ENCODE results near the gene CRACR2B. TPM values are rescaled to one million over a fixed set of nuclear protein-coding genes. Genes with fewer than 3 reads are reported as not detected.

Gene CRACR2B
- total and polyA plus RNA-seq, 3 experiments from 2014 or later = 2.4 to 3.6 TPM; not detected in 1

DNA sequence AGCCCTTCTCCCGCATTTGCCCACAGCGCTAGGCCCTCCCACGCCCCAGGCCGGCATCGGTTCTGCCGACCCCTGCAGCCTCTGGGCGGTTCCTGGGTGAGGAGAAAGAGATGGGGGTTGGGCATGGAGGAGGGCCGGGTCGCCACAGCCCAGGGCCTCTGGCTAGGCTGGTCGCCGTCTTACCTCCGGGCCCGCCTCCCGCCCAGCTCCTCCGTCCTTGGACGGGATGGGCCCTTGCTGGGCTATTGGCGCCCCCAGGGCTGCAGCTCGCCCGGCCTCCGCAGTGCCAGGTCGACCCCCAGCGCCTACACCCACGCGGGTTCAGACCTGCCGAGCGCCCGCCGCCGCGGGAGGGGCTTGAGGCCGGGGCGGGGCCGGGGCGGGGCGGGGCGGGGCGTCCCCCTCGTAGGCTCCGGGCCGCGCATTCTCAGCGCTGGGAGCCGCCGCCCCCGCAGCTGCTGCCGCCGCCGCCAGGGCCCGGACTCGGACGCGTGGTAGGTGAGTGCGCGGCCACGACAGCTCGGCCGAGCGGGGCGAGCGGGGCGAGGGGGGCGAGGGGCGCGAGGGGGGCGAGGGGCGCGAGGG is 4.9 kb downstream of the CRACR2B start, which contains the start of gene CD151:
Gene CD151, plus strand, starts transcription at position 424 of the 585 bp plus-strand sequence. CDS start 3,118 bp downstream, outside the sequence.
- Histone ChIP-seq H3K27ac (ENCODE audit: low read depth, low read length) (peak within 1 kb of the TSS; percentile 59), H3K4me3 (ENCODE audit: low read length) (peak within 1 kb of the TSS; percentile 34), H3K9me3 (ENCODE audit: low read length) (no peaks in the 10 kb centered on the region), H3K27me3 (ENCODE audit: insufficient read depth, low read length, poor library complexity, severe bottlenecking) (peaks cover 18% of the 10 kb centered on the region), H3K4me1 (ENCODE audit: insufficient read depth, low read length) (peaks cover 40% of the 10 kb centered on the region), H3K36me3 (ENCODE audit: insufficient read depth, low read length) (no peaks in the 10 kb centered on the region)
- ChIA-PET POLR2A (interaction anchor here (0.5 to 3.3 kb wide), 5 partner anchors 10 to 137 kb away, joined by 3 to 16 read pairs (median 5); partner anchors contain the start of genes PNPLA2, RPLP2 and TMEM80), CTCF (interaction anchor here (0.7 to 1.3 kb wide), 3 partner anchors 10 to 16 kb away, joined by 3 to 6 read pairs (median 4); partner anchors contain the start of genes POLR2L and TSPAN4)
- peaks cover 3 to 17% of the 10 kb centered on the region in 2 donors for H3K27me3 Mint-ChIP-seq
- H3K36me3 Mint-ChIP-seq = peaks cover 0 to 5% (median 0%) of the 10 kb centered on the region in 3 donors
- peak within 1 kb of the TSS; percentile 63 to 87 (median 72) for H3K4me3 Mint-ChIP-seq
- H3K4me1 Mint-ChIP-seq = peaks cover 0 to 61% (median 12%) of the 10 kb centered on the region in 3 donors
- peak in 3 of 5 donors; percentile 44 to 63 (median 44) for DNase-seq
- H3K27ac Mint-ChIP-seq = peak within 1 kb of the TSS in 3 of 8 donors; percentile 52 to 84 (median 66)
- no peaks in the 10 kb centered on the region for H3K9me3 Mint-ChIP-seq

DNA sequence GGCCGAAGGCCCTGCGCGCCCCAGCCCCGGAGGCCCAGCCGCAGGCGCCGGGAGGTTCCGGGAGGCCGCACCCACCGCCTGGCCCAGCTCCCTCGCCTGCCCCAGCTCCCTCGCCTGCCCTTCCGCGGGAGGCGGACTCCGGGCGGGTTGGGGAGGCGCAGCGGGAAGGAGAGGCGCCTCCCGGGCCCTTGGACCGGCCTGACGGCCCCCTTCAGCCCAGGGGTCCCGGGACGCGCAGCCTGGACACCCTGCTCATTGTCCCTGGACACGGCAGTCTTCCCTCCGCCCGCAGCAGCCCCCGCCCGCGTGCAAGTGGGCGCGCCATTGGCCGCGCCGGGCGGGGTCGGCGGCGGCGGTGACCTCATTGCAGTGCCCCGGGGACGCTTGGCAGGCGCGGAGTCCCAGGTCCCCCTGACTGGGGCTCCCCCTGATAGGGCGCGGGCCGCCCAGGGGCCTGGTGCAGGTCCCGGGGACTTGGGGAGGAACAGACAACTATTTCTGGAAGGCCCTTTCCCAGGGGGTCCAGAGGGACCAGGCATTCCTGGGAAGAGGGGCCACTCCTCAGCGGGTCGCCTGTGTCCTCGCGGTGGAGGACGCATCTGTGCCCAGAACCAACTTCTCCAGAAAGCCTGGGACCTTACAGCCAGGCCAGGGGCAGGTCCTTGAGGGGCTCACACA is 5.5 kb downstream of the CRACR2B start:
- H3K4me1 ChIP-seq (ENCODE audit: insufficient read depth, low read length) = peaks cover 35% of the 10 kb centered on the region
- H3K27ac ChIP-seq (ENCODE audit: low read depth, low read length) = peak overlapping the region; percentile 59
- DNase-seq = peak in 1 of 5 donors; percentile 51

GRCh38 chr11:833849-834311 is 6.2 kb downstream of the CRACR2B start:
- Mint-ChIP-seq H3K4me1 (peaks cover 0 to 56% (median 10%) of the 10 kb centered on the region in 3 donors), H3K9me3 (no peaks in the 10 kb centered on the region), H3K27me3 (peaks cover 0 to 9% of the 10 kb centered on the region in 2 donors), H3K36me3 (peaks cover 0 to 15% (median 0%) of the 10 kb centered on the region in 3 donors), H3K4me3 (peak overlapping the region; percentile 41 to 87 (median 72)), H3K27ac (peak overlapping the region in 5 of 8 donors; percentile 38 to 84 (median 47))
- POLR2A ChIA-PET = interaction anchor here (0.7 to 1.3 kb wide), 2 partner anchors 9 to 17 kb away, joined by 3 to 6 read pairs; partner anchors contain the start of genes POLR2L and TSPAN4
- H3K4me3 ChIP-seq (ENCODE audit: low read length) = no peak overlapping the region
- CTCF ChIA-PET = interaction anchor here (1.0 kb wide), 1 partner anchor 9 kb away, joined by 3 read pairs; the partner anchor contains the start of gene TSPAN4
- DNase-seq = no peak
- no peaks in the 10 kb centered on the region for H3K9me3 ChIP-seq (ENCODE audit: low read length)
- H3K4me1 ChIP-seq (ENCODE audit: insufficient read depth, low read length) = peaks cover 35% of the 10 kb centered on the region
- peaks cover 8% of the 10 kb centered on the region for H3K27me3 ChIP-seq (ENCODE audit: insufficient read depth, low read length, poor library complexity, severe bottlenecking)
- peak overlapping the region; percentile 59 for H3K27ac ChIP-seq (ENCODE audit: low read depth, low read length)
- H3K36me3 ChIP-seq (ENCODE audit: insufficient read depth, low read length) = no peaks in the 10 kb centered on the region

More for the DNA sequence above, 5.5 kb downstream of the CRACR2B start:
- H3K9me3 ChIP-seq (ENCODE audit: low read length) = no peaks in the 10 kb centered on the region
- Mint-ChIP-seq H3K27ac (no peak overlapping the region), H3K36me3 (peaks cover 0 to 10% (median 0%) of the 10 kb centered on the region in 3 donors), H3K4me1 (peaks cover 0 to 59% (median 10%) of the 10 kb centered on the region in 3 donors), H3K27me3 (peaks cover 3 to 11% of the 10 kb centered on the region in 2 donors), H3K4me3 (peak overlapping the region; percentile 41 to 87 (median 72)), H3K9me3 (no peaks in the 10 kb centered on the region)
- no peaks in the 10 kb centered on the region for H3K36me3 ChIP-seq (ENCODE audit: insufficient read depth, low read length)
- ChIA-PET POLR2A (interaction anchor here (0.7 to 1.3 kb wide), 3 partner anchors 9 to 24 kb away, joined by 3 to 6 read pairs (median 5); partner anchors contain the start of genes POLR2L, RPLP2 and TSPAN4), CTCF (interaction anchor here (1.1 kb wide), 1 partner anchor 9 kb away, joined by 6 read pairs; the partner anchor contains the start of genes POLR2L and TSPAN4)
- H3K27me3 ChIP-seq (ENCODE audit: insufficient read depth, low read length, poor library complexity, severe bottlenecking) = peaks cover 11% of the 10 kb centered on the region
- H3K4me3 ChIP-seq (ENCODE audit: low read length) = peak overlapping the region; percentile 34

DNA sequence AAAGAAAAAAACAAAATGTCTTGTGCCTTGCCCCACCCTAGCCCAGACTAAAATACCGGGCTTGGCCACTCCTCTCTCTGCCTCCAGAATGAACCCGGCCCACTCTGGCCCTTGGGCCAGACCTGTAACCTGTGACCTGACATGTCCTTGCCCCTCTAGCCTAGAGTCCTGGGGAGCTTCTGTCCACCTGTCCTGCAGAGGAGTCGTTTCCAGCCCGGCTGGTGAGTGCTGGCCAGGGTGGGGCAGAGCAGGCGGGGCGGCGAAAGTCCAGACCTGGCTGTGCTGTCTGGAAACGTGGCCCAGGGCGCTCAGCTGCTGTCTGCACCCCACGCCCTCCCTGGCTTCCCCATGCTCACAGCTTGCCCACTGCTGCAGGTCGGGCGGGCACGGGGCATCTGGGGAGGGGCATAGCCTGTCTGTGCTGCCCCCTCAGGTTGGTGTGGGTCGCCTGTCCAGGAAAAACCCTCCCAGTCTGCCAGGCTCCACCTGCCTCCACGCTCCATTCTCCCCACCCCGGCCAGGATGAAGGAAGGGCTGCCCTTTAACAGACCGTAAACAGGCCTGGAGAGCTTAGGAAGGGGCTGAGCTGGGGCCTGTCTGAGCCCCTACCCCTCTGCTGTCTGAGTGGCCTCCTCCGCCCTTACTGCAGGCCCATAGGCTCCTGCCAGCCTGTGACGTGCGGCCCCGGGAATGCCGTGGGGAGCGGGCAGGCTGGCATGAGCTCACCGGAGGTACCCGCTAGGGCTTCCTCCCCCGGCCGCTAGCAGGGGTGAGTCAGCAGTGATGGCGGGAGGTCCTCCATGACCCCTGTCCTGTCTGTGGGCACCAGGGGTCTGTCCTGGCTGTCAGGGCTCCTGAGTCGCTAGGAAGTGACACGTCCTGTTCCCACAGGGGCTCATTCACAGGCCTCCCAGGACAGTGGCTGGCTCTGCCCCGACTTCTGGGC is 6.9 kb downstream of the CRACR2B start:
- H3K27ac ChIP-seq (ENCODE audit: low read depth, low read length) = no peak overlapping the region
- Mint-ChIP-seq H3K4me1 (peaks cover 0 to 48% (median 7%) of the 10 kb centered on the region in 3 donors), H3K27me3 (peaks cover 0 to under 1% of the 10 kb centered on the region in 2 donors), H3K4me3 (peak overlapping the region in 6 of 7 donors; percentile 60 to 77 (median 74)), H3K27ac (peak overlapping the region in 4 of 8 donors; percentile 38 to 84 (median 56)), H3K36me3 (peaks cover 0 to 23% (median 0%) of the 10 kb centered on the region in 3 donors), H3K9me3 (no peaks in the 10 kb centered on the region)
- H3K9me3 ChIP-seq (ENCODE audit: low read length) = no peaks in the 10 kb centered on the region
- no peak for DNase-seq
- H3K36me3 ChIP-seq (ENCODE audit: insufficient read depth, low read length) = no peaks in the 10 kb centered on the region
- POLR2A ChIA-PET = interaction anchor here (0.7 to 1.3 kb wide), 2 partner anchors 8 to 17 kb away, joined by 3 to 6 read pairs; partner anchors contain the start of genes POLR2L and TSPAN4
- peaks cover 1% of the 10 kb centered on the region for H3K27me3 ChIP-seq (ENCODE audit: insufficient read depth, low read length, poor library complexity, severe bottlenecking)
- H3K4me1 ChIP-seq (ENCODE audit: insufficient read depth, low read length) = peaks cover 28% of the 10 kb centered on the region
- no peak overlapping the region for H3K4me3 ChIP-seq (ENCODE audit: low read length)
- CTCF ChIA-PET = interaction anchor here (1.0 to 1.1 kb wide), 2 partner anchors 8 to 24 kb away, joined by 3 read pairs; partner anchors contain the start of gene TSPAN4

DNA sequence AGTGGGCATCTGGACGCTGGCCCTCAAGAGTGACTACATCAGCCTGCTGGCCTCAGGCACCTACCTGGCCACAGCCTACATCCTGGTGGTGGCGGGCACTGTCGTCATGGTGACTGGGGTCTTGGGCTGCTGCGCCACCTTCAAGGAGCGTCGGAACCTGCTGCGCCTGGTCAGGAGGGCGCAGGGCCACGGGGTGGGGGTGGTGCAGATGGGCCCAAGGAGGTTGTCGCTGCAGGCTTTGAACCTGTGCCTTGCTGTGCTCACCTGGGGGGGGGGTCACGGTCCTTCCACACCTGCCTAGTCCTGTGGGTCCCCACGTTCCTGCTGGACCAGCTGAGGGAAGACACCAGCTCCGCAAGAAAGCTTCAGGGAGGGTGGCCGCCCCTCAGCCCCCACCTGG is 8.6 kb downstream of the CRACR2B start:
- Mint-ChIP-seq H3K9me3 (no peaks in the 10 kb centered on the region), H3K27ac (no peak overlapping the region), H3K36me3 (peaks cover 0 to 34% (median 0%) of the 10 kb centered on the region in 3 donors), H3K27me3 (no peaks in the 10 kb centered on the region), H3K4me3 (no peak overlapping the region), H3K4me1 (peaks cover 14 to 46% (median 18%) of the 10 kb centered on the region in 3 donors)
- H3K4me1 ChIP-seq (ENCODE audit: insufficient read depth, low read length) = peaks cover 21% of the 10 kb centered on the region
- H3K36me3 ChIP-seq (ENCODE audit: insufficient read depth, low read length) = no peaks in the 10 kb centered on the region
- ChIA-PET CTCF (interaction anchor here (0.9 kb wide), 1 partner anchor 17 kb away, joined by 3 read pairs; the partner anchor contains the start of gene PNPLA2), POLR2A (no interaction called here)
- no peak for DNase-seq
- no peak overlapping the region for H3K4me3 ChIP-seq (ENCODE audit: low read length)
- H3K27ac ChIP-seq (ENCODE audit: low read depth, low read length) = no peak overlapping the region
- no peaks in the 10 kb centered on the region for H3K9me3 ChIP-seq (ENCODE audit: low read length)
- no peaks in the 10 kb centered on the region for H3K27me3 ChIP-seq (ENCODE audit: insufficient read depth, low read length, poor library complexity, severe bottlenecking)

DNA sequence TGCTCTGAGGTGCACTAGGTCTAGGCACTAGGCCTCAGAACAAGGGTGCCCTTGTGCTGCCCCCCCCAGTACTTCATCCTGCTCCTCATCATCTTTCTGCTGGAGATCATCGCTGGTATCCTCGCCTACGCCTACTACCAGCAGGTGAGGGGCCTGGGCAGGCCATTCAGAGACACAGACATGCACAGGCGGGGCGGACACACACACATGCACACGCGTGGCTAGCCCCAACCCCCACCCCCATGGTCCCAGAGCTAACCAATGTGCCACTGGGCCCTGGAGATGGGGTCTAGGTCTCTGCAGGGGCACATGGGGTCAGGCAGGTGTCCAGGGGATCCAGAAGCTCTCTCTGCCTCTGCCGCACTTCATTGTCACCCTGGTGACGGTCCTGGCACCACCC is 9.0 kb downstream of the CRACR2B start:
- POLR2A ChIA-PET = no interaction called here
- Mint-ChIP-seq H3K4me1 (peaks cover 15 to 44% (median 16%) of the 10 kb centered on the region in 3 donors), H3K27ac (no peak overlapping the region), H3K9me3 (no peaks in the 10 kb centered on the region), H3K36me3 (peaks cover 0 to 34% (median 0%) of the 10 kb centered on the region in 3 donors), H3K4me3 (no peak overlapping the region), H3K27me3 (no peaks in the 10 kb centered on the region)
- CTCF ChIA-PET = interaction anchor here (0.9 to 1.6 kb wide), 2 partner anchors 14 to 18 kb away, joined by 3 read pairs; partner anchors contain the start of gene PNPLA2
- H3K36me3 ChIP-seq (ENCODE audit: insufficient read depth, low read length) = no peaks in the 10 kb centered on the region
- H3K27ac ChIP-seq (ENCODE audit: low read depth, low read length) = no peak overlapping the region
- H3K9me3 ChIP-seq (ENCODE audit: low read length) = no peaks in the 10 kb centered on the region
- H3K4me1 ChIP-seq (ENCODE audit: insufficient read depth, low read length) = peaks cover 23% of the 10 kb centered on the region
- DNase-seq = no peak
- H3K4me3 ChIP-seq (ENCODE audit: low read length) = no peak overlapping the region
- no peaks in the 10 kb centered on the region for H3K27me3 ChIP-seq (ENCODE audit: insufficient read depth, low read length, poor library complexity, severe bottlenecking)
